Amygdala (tissue), 56 donors: ENCODE measurements around the gene LIN7B.
"Not testable (repeated sequence)": the region's sequence is repeated elsewhere in the genome, so short reads cannot be mapped to it uniquely, and the experiment has no call there.

Experiments used
- DNase-seq, 56 donors: peaks; one replicate each; lab custom pipeline; 2025; lab: John Stamatoyannopoulos, UW

Gene LIN7B

DNA sequence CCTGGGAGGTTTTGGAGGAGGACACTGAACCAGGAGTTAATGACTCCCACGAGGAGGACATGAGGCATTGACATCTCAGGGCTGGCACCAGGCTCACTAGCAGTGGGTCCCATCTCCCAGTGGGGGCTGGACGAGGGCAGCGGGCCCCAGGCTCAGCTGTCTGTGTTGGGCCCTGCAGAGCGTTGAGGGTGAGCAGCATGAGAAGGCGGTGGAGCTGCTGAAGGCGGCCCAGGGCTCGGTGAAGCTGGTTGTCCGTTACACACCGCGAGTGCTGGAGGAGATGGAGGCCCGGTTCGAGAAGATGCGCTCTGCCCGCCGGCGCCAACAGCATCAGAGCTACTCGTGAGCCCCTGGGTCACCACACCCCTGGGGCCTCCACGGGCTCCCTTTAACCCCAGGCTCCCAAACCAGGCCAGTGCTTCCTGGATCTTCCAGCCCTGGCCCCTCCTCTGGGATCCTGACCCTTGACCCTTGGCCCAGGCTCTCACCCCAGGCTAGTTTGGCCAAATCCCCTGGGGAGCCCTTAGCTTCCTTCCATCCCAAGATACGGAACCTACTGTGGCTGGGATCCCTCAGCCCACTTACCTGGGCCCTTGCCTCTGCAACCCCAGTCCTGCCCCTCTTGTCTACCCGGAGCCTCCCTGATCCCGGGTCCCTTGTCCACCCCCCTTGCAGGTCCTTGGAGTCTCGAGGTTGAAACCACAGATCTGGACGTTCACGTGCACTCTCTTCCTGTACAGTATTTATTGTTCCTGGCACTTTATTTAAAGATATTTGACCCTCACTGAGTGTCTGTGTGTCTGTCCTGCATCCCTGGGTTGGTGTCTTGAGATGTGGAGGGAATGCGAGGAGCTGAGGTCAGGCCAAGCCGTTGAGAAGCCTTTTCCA, 3.8 kb downstream of the LIN7B start:
- peak in 2 of 56 donors; percentile 13 to 19 for DNase-seq

GRCh38 chr19:49118565-49119410, 4.6 kb downstream of the LIN7B start, which contains the start of gene C19orf73:
TSS of gene C19orf73 (minus strand) at chr19:49119143. CDS start at chr19:49119022, 121 bp downstream.
- DNase-seq = peak; percentile 66 to 97 (median 92)

GRCh38 chr19:49119411-49120324, 5.5 kb downstream of the LIN7B start, which contains the start of gene PPFIA3:
TSS of gene PPFIA3 (plus strand) at chr19:49119544. CDS start at chr19:49127874, 8,330 bp downstream.
- peak in 32 of 56 donors; percentile 8 to 60 (median 32) for DNase-seq

DNA sequence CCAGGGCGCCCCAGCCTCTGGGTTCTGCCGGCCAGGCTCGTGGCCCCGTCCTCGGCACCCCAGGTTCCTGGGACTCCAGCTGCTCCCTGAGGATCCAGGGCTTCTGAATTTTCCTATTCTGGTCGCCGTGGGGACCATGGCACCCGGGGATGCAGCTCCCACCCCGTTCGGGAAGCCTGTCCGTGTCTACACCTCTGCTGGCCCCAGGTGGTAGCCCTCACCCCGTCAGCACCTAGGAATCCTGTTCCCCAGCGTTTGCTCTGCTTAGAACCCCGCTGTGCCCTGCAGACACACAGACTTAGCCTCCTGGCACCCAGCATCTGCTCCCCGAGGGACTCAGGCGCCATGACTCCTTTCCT, 6.1 kb downstream of the LIN7B start:
- peak in 1 of 56 donors; percentile 16 for DNase-seq

DNA sequence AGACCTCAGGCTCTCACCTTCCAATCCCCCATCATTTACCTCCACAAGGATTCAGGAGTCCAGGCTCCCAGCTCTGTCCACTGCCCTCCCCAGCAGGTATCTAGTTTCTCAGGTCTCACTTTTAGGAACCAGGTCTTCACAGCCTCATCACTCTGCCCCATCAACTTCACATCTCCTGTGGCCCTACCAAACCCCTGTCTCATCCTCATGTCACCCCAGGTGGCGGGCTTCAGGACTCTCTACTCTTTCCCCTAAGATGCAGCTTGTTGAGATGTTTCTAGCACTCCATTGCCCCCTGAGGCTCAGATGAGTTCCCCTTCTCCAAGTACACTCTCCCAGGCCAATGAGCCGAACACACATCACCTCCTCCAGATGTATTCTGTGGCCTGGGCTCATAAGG, 6.7 kb downstream of the LIN7B start:
- DNase-seq = no peak

DNA sequence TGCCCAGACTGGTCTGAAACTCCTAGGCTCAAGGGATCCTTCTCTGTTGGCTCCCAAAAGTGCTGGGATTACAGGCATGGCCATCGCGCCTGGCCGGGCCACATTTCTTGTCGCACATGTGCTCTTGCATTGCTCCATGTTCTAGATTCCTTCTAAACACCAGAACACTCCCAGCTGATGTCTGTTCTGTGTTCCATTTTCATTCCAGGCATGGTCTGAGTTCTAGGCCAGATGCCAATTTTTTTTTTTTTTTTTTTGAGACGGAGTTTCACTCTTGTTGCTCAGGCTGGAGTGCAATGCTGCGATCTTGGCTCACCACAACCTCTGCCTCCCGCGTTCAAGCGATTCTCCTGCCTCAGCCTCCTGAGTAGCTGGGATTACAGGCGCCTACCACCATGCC, 7.7 kb downstream of the LIN7B start:
- DNase-seq = peak in 1 of 56 donors; percentile 8

DNA sequence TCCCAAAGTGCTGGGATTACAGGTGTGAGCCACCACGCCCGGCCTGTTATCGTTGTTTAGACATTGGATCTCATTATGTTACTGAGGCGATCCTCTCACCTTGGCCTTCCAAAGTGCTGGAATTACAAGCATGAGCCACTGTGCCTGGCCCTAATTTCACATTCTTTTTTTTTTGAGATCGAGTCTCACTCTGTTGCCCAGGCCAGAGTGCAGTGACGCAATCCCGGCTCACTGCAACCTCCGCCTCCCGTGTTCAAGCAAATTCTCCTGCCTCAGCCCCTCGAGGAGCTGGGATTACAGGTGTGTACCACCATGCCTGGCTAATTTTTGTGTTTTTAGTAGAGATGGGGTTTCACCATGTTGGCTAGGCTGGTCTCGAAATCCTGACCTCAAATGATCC, 9.1 kb downstream of the LIN7B start:
- not testable (repeated sequence) for DNase-seq

- no peak for DNase-seq
These were observed 11.0 kb downstream of the LIN7B start for GRCh38 chr19:49125025-49125731.

- DNase-seq = no peak
These were observed 12.4 kb downstream of the LIN7B start for GRCh38 chr19:49126575-49126974.

- not testable (repeated sequence) for DNase-seq
These were observed 13.1 kb downstream of the LIN7B start for GRCh38 chr19:49127225-49127624.

GRCh38 chr19:49127674-49128544, 13.7 kb downstream of the LIN7B start:
- DNase-seq = peak; percentile 14 to 98 (median 93)

GRCh38 chr19:49128545-49129237, 14.5 kb downstream of the LIN7B start:
- DNase-seq = no peak

GRCh38 chr19:49129238-49129583, 15.0 kb downstream of the LIN7B start:
- DNase-seq = no peak

DNA sequence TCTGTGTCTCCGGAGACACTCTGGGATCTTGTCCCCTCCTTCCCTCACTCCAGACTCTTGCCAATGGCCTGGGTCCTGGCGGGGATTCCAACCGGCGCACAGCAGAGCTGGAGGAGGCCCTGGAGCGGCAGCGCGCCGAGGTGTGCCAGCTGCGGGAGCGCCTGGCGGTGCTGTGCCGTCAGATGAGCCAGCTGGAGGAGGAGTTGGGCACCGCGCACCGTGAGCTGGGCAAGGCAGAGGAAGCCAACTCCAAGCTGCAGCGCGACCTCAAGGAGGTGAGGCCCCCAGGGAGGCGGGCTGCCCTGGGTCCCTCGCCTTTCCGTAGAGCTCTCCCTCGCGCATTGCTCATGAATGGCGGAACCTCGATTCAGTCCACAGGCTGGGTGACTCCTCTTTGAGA, 16.2 kb downstream of the LIN7B start:
- DNase-seq = peak in 4 of 56 donors; percentile 11 to 18 (median 14)

- DNase-seq = no peak
These were observed 18.9 kb downstream of the LIN7B start for GRCh38 chr19:49132974-49133609.

- peak in 7 of 56 donors; percentile 11 to 36 (median 20) for DNase-seq
These were observed 19.7 kb downstream of the LIN7B start for GRCh38 chr19:49133621-49134454.
